Fibroblast of mammary gland (primary cell): ENCODE data around the gene PRKG1.

Experiments
- DNase-seq: peaks from one replicate; pipeline ENCODE4 v3.0.0-alpha.2; 2010; ENCODE audit warnings: low read depth
- H3K4me3 ChIP-seq: 2 replicates; pipeline ENCODE4 v1.5.1; 2011; ENCODE audit warnings: low read depth, mild to moderate bottlenecking, low read length, moderate library complexity; ENCODE audit not compliant: control insufficient read depth
- TF ChIP-seq, protein P1 (sequence below): conservative IDR thresholded peaks from 2 replicates; pipeline ENCODE4 v1.5.1; 2011; ENCODE audit warnings: low read depth, low read length, inconsistent platforms; ENCODE audit not compliant: control insufficient read depth, insufficient read depth

The PRKG1 gene

DNA sequence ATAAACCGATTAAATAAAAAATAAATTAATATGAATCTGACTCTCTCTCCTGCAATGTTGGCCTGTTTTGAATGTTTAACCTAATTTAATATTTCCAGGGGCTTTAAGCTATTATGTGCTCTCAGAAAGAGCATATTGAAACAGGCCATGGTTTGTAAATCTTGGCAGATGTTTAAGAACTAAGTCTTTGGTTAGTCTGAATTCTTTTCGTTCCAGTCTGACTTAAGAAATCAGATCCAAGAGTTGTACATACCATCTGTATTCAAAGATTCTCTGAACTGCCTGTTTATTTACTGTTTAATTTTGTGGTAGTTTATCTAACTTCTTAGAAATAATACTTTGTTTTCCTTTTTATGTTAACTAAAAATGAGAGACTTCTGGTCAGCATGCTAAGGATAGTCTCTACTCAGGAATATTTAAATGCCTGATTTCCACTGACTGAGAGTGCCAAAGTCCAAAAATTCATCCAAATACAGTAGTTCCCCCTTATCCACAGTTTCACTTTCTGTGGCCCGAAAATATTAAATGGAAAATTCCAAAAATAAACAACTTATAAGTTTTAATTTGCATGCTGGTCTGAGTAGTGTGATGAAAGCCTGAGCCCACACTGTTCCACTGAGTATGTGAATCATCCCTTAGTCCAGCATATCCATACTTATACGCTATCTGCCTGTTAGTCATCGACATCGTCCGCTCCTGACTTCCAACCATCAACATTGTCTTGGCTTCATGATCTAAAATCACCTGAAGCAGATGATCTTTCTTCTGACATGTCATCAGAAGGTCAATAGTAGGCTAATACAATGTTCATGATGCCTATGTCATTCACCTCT lies 863.2 kb downstream of the PRKG1 start:
- TF ChIP-seq, protein P1, sequence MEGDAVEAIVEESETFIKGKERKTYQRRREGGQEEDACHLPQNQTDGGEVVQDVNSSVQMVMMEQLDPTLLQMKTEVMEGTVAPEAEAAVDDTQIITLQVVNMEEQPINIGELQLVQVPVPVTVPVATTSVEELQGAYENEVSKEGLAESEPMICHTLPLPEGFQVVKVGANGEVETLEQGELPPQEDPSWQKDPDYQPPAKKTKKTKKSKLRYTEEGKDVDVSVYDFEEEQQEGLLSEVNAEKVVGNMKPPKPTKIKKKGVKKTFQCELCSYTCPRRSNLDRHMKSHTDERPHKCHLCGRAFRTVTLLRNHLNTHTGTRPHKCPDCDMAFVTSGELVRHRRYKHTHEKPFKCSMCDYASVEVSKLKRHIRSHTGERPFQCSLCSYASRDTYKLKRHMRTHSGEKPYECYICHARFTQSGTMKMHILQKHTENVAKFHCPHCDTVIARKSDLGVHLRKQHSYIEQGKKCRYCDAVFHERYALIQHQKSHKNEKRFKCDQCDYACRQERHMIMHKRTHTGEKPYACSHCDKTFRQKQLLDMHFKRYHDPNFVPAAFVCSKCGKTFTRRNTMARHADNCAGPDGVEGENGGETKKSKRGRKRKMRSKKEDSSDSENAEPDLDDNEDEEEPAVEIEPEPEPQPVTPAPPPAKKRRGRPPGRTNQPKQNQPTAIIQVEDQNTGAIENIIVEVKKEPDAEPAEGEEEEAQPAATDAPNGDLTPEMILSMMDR = no peak
- DNase-seq = peak; percentile 89
- H3K4me3 ChIP-seq = peak overlapping the region; percentile 7

DNA sequence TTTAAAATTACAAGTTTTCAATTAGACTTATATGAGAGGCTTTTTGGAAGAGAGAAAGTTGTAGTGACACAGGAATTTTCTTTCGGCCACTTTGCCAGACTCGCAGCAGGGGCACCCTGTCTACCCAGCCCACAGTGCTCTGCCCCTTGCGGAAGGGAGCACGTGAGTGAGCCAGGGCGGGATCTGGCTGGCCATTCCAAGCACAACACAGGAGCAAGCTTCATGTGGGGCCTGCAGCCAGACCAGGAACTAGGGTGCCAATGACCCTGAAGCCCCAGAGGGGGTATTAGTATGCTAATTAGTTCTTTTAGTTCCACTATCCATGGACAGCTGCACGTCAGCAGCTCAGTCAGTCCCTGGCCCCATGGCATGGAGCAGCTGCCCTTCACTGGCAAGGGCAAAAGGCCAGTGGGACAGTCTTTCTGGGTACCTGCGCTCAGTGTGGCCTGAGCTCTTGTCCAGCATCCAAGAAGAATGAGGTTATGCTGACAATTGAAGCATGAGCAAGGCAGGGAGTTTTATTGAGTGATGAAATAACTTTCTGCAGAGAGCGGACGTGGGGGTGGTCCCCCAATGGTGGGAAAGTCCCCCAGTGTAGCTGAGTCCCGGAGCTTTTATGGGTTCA lies 876.2 kb downstream of the PRKG1 start:
- no peak for DNase-seq
- no peak overlapping the region for H3K4me3 ChIP-seq
- TF ChIP-seq, protein P1 = no peak

DNA sequence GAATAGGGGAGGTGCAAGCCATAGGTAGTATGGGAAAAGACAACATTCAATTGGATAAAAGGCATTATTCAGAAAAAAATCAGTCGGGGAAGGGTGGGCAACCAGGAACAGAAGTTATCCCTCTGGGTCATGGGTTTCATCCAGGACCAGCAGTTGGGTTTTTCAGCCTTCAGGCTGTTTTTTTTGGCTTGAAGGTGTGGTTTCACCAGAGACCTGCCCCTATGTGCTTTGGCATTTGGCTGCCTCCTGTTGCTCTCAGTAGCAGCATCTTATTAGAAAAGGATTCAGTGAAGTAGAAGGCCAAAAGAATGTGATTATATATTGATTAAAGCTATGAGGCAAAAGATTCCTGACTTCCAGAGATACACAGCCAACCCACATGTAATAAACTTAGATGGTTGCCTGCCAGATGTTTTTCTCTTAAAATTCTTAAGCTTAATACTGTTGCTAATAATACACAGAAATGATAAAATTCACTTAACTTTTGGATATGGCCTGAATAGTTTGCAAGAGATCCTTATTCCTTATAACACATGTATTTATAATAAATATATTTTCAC lies 876.8 kb downstream of the PRKG1 start:
- DNase-seq = no peak
- H3K4me3 ChIP-seq = no peak overlapping the region
- TF ChIP-seq, protein P1 = no peak

GRCh38 chr10:51951601-51952000 lies 877.3 kb downstream of the PRKG1 start:
- TF ChIP-seq, protein P1 = no peak
- no peak overlapping the region for H3K4me3 ChIP-seq
- no peak for DNase-seq

- H3K4me3 ChIP-seq = no peak overlapping the region
- TF ChIP-seq, protein P1 = no peak
- DNase-seq = no peak
These were observed 877.8 kb downstream of the PRKG1 start for GRCh38 chr10:51952056-51952455.

DNA sequence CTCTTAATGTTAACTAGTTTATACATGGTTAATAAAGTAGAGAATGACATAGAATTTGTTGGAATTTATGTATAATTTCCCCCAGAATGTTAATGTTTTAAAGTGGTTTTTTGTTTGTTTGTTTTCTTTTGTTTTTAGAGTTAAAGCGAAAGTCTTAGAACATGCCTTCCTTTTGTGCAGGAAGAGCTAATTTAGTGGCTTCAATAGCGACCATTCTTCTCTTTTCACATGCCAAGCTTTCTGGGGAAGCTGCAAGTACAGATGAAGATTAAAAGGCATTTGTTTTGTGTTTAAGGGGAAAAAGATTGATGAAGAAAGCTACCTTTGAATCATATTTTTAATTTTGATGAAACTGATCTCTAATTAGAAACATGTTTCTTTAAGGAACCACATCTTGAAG lies 881.4 kb downstream of the PRKG1 start:
- no peak overlapping the region for H3K4me3 ChIP-seq
- TF ChIP-seq, protein P1 = no peak
- DNase-seq = no peak
